GM10266 (cell line): ENCODE measurements around the gene CAMK4.

ENCODE experiments used
- DNase-seq: peaks from one replicate; pipeline ENCODE4 v3.0.0; 2012; ENCODE audit errors: extremely low spot score
- TF ChIP-seq, protein P1 (sequence below): IDR thresholded peaks from 2 replicates; pipeline ENCODE4 v1.5.1; 2012; ENCODE audit warnings: mild to moderate bottlenecking, low read depth; ENCODE audit not compliant: control insufficient read depth, insufficient read depth; ENCODE audit errors: missing control alignments

Gene CAMK4

DNA sequence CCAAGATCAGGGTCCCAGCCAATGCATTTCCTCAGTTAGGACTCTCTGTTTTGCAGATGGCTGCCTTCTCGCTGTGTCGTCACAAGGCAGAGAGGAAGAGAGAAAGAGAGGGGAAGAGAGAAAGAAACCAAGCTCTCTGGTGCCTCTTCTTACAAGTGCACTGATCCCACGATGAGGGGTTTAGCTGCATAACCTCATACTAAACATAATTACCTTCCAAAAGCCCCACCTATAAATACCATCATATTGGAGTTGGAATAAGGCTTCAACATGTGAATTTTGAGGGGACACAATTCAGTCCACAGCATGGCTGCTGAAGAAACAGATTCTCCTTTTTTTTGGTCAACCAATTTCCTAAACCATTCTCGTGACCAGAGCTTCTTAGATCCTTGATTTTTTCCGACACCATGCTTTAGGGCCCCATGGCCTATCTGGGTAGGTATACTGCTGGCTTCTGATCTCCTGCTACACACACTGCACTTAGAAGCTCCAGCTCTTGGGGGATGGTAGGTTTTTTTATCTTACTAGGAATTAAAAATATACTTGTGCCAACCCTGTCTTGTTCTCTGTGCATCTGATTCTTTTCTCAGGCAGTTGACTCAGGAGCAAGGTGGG lies 5.1 kb downstream of the CAMK4 start:
- DNase-seq, result no peak
- TF ChIP-seq, protein P1, sequence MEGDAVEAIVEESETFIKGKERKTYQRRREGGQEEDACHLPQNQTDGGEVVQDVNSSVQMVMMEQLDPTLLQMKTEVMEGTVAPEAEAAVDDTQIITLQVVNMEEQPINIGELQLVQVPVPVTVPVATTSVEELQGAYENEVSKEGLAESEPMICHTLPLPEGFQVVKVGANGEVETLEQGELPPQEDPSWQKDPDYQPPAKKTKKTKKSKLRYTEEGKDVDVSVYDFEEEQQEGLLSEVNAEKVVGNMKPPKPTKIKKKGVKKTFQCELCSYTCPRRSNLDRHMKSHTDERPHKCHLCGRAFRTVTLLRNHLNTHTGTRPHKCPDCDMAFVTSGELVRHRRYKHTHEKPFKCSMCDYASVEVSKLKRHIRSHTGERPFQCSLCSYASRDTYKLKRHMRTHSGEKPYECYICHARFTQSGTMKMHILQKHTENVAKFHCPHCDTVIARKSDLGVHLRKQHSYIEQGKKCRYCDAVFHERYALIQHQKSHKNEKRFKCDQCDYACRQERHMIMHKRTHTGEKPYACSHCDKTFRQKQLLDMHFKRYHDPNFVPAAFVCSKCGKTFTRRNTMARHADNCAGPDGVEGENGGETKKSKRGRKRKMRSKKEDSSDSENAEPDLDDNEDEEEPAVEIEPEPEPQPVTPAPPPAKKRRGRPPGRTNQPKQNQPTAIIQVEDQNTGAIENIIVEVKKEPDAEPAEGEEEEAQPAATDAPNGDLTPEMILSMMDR, result no peak

DNA sequence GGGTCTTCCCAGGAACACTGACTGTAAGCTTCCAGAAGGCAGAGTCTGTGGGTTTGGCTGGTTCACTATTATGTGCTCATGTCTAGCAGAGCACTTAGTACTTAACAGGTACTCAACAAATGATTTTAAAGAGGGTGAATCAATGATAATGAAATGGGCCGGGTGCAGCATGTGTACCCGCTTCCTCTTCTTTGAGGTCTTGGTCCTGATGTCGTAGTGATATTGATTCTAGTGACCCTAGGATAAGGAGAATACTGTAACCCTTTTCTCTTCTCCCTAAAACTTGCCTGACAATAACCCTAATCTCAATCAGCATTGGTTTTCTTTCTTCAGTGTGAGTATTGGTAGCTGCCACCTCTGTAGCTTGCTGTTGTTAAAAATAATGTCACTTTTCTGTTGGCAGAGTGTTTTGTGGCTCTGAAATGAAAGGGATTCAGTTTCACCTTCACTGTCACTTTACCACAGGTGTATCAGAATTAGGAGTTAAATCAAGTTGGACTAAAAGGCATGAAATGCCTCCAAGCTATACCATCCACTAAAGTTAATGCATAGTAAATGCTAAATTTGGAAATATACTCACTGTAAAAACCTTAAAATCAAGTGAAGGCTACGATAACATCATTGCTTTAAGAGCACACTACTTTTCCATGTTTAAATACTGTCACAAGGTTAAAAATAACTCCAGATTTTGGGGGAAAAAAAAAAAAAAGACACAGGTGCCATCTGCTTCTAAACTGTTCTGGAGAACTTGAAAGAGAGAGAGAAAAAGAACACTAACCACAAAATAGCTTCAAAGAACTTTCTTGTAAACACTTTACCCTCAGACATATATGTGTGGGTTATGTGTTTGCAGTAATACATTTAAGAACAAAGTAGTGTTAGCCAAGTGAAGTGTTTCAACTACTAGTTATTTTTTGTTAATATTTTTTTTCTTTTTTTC lies 6.0 kb downstream of the CAMK4 start:
- no peak for DNase-seq
- TF ChIP-seq, protein P1, result no peak

DNA sequence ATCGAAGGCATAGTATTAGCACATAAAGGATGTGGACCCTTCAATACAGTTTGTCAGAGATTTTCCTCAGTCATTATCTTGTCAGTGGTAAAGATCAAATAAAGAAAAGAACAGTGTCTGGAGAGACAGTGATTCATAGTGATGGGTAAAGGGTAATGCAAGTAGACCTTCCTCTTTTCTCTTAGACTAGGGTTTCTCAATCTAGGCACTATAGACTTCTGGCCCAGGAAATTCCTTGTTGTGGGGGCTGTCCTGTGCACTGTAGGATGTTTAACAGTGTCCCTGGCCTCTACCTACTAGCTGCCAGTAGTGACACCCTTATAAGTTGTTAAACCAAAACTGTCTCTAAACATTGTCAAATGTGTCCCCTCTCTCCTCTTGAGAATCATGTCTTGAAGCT lies 6.9 kb downstream of the CAMK4 start:
- no peak for DNase-seq
- TF ChIP-seq, protein P1, result no peak

DNA sequence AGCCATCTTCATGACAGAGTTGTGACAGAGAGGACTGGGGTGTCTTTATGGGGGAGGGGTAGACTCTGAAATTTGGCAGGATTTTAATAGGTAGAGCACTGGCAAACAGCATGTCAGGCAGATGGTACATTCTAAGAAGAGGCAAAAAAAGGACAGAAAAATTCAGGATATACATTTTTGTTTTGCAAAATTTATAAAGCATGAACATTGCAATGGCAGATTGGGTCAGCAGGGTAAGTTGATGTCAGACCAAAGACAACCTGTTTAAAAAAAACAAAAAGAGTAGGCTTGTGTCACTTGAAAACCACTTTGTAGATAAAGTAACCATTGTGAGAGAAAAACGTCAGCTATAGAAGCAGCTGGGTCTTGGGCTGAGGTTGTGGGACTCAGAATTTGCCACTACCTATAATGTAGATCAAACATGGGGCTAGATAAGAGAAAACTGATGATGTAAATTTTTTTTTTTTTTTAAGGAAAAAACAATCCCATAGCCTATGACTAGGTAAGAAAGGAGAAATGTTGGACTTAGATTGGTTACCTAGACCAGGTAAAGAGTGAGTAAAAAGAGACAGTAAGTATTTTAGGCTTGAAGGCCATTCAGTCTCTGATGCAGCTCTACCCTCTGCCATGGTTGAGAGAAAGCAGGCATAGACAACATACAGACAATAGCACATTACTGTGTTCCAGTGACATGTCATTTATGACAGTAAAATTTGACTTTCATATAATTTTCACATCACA lies 8.3 kb downstream of the CAMK4 start:
- TF ChIP-seq, protein P1, result no peak
- no peak for DNase-seq

DNA sequence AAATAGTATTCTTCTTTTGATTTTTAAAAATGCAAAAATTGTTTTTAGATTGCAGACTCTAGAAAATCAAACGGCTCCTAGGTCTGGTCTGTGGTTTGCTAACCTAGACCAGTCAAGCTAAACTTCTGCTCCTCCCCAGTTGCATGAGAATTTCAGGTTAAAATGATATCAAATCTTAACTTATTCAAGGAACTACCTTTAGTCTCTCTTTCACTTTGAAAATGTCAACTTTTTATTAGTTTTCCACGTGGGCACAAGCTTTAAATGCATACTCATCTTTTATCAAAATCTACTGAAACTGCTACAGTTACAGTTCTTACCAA lies 8.8 kb downstream of the CAMK4 start:
- no peak for DNase-seq
- TF ChIP-seq, protein P1, result no peak

DNA sequence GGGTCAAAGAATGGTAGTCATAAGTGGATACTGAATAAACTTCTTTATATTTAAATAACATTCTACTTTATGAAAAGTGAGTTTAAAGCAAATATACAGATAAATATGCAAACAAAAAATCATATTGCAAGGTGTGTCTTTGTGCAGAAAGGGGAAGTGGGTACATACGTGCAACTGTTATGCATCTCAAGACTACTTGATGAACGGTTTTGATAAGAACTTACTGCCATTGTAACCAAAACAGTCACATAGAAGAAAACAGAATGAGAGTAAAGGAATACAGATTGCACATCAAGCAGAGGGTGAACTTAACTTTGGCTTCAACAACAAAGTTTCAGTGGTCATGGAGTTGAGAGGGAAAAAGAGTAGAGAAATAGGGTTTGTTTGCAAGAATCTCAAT lies 9.9 kb downstream of the CAMK4 start:
- no peak for DNase-seq
- TF ChIP-seq, protein P1, result no peak
